ENCODE measurements around the gene ATG16L2.

The ATG16L2 gene

GRCh38 chr11:72863916-72864315, 49.7 kb downstream of the ATG16L2 start:
- no peak for DNase-seq (ENCODE audit: low read depth)
- no peak for TF ChIP-seq CTCF (IDR thresholded peaks at IDR 0.05; ENCODE audit: low read depth, low read length, missing control alignments)
- in situ Hi-C loops (cut with HindIII; ENCODE audit: low sequenced_read_pairs): no loop called here
- H3K4me3 ChIP-seq (ENCODE audit: low read depth, low read length): no peak overlapping the region

- DNase-seq (ENCODE audit: low read depth): no peak
- in situ Hi-C loops (cut with HindIII; ENCODE audit: low sequenced_read_pairs): no loop called here
- H3K4me3 ChIP-seq (ENCODE audit: low read depth, low read length): no peak overlapping the region
- no peak for TF ChIP-seq CTCF (IDR thresholded peaks at IDR 0.05; ENCODE audit: low read depth, low read length, missing control alignments)
Measured at GRCh38 chr11:72864702-72865655, 50.8 kb downstream of the ATG16L2 start.

GRCh38 chr11:72867970-72868369, 53.8 kb downstream of the ATG16L2 start:
- no peak for DNase-seq (ENCODE audit: low read depth)
- in situ Hi-C loops (cut with HindIII; ENCODE audit: low sequenced_read_pairs): no loop called here

GRCh38 chr11:72869831-72870230, 55.6 kb downstream of the ATG16L2 start:
- H3K4me3 ChIP-seq (ENCODE audit: low read depth, low read length): no peak overlapping the region
- no peak for DNase-seq (ENCODE audit: low read depth)
- in situ Hi-C loops (cut with HindIII; ENCODE audit: low sequenced_read_pairs): no loop called here
- TF ChIP-seq CTCF (IDR thresholded peaks at IDR 0.05; ENCODE audit: low read depth, low read length, missing control alignments): no peak

More at GRCh38 chr11:72867970-72868369, 53.8 kb downstream of the ATG16L2 start:
- no peak overlapping the region for H3K4me3 ChIP-seq (ENCODE audit: low read depth, low read length)
- TF ChIP-seq CTCF (IDR thresholded peaks at IDR 0.05; ENCODE audit: low read depth, low read length, missing control alignments): no peak

- H3K4me3 ChIP-seq (ENCODE audit: low read depth, low read length): no peak overlapping the region
- TF ChIP-seq CTCF (IDR thresholded peaks at IDR 0.05; ENCODE audit: low read depth, low read length, missing control alignments): no peak
Measured at GRCh38 chr11:72871119-72871518, 56.9 kb downstream of the ATG16L2 start.

GRCh38 chr11:72872012-72872411, 57.8 kb downstream of the ATG16L2 start:
- DNase-seq (ENCODE audit: low read depth): no peak
- in situ Hi-C loops (cut with HindIII; ENCODE audit: low sequenced_read_pairs): no loop called here
- TF ChIP-seq CTCF (IDR thresholded peaks at IDR 0.05; ENCODE audit: low read depth, low read length, missing control alignments): no peak
- H3K4me3 ChIP-seq (ENCODE audit: low read depth, low read length): no peak overlapping the region

More at GRCh38 chr11:72871119-72871518, 56.9 kb downstream of the ATG16L2 start:
- no peak for DNase-seq (ENCODE audit: low read depth)
- in situ Hi-C loops (cut with HindIII; ENCODE audit: low sequenced_read_pairs): no loop called here
